GM18498 (cell line): ENCODE data around the gene NCOA7.

Experiments
- ATAC-seq: cut with Tn5 transposase; IDR thresholded peaks from one replicate; pipeline ENCODE4 v1.9.1; 2021; ENCODE audit warnings: mild to moderate bottlenecking, moderate library complexity; ENCODE audit not compliant: unreplicated experiment

Gene NCOA7, protein sequence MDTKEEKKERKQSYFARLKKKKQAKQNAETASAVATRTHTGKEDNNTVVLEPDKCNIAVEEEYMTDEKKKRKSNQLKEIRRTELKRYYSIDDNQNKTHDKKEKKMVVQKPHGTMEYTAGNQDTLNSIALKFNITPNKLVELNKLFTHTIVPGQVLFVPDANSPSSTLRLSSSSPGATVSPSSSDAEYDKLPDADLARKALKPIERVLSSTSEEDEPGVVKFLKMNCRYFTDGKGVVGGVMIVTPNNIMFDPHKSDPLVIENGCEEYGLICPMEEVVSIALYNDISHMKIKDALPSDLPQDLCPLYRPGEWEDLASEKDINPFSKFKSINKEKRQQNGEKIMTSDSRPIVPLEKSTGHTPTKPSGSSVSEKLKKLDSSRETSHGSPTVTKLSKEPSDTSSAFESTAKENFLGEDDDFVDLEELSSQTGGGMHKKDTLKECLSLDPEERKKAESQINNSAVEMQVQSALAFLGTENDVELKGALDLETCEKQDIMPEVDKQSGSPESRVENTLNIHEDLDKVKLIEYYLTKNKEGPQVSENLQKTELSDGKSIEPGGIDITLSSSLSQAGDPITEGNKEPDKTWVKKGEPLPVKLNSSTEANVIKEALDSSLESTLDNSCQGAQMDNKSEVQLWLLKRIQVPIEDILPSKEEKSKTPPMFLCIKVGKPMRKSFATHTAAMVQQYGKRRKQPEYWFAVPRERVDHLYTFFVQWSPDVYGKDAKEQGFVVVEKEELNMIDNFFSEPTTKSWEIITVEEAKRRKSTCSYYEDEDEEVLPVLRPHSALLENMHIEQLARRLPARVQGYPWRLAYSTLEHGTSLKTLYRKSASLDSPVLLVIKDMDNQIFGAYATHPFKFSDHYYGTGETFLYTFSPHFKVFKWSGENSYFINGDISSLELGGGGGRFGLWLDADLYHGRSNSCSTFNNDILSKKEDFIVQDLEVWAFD

DNA sequence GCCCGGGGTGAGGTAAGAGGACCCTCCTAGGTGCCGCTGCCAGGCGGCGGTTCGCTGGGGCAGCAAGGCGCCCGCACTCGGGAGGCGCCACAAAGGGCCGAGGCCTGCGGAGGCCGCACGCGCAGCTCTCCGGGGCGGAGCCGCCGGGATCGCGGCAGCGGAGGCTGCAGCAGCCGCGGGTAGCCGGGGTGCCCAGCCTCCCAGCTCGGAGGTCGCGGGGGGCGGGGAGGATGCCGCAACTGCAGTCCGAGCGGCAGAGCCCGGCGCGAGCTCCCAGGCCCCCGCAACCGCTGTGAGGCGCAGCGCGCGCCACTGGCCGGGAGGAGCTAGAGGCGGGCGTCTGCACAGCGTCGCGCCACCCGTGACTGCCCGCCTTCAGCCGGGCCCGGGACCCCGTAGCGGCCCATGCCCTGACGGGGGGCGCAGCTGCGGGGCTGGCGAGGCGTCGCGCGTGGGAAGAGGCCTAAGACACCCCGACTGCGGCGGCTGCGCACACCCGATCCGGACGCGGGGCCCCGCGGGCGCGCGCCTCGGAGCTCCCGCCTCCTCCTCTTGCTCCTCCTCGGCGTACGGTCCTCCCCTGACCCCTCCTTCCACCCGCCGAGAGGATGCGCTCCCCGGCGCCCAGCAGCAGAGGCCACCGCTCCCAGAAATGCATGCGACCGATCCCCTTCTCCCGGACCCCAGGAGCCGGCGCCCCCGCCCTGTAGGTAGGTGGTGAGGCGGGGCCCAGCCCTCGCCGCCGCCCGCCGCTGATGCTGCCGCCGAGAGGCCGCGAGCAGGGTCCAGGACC is at the start of gene NCOA7:
Gene NCOA7 (plus strand): TSS at position 603 of the 793 bp plus-strand sequence. CDS start 24,395 bp downstream, outside the sequence.
- peak; percentile 84 for ATAC-seq

DNA sequence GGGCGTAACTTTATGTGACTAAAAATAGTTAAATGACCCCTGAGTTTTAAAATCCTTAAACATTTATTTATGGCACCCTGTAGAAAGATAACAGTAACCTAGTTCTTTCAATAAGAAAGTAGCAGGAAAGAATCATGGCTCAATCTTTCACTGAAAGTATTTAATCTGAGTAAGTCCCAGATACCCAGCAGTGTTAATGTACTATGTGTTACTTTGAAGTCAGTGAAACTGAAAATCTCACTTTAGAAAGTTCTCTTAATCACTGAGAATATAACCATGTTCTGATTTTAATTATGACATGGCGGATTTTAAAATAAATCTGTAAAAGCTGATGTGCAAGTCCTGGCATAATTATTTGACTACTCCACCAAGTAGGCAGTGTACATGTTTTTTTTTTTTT is 49.4 kb upstream of the NCOA7 start:
- ATAC-seq, result no peak

DNA sequence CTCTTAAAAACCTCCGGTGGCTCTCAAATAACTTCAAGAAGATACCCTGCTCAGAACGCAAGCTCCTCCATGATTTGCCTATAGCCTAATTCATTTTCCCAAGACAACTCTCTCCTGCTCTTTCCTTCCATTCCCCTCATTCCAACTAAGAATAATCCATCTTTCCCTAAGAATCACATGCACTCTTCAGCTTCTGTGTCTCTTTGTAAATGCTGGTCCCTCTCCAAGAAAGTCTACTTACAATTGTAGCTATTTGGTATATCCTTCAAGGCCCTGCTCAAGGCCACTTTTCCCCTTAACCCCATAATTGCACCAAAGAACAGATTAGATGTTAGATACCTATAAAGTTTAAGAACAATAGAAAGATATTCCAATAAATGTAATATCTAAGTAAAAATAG is 48.7 kb upstream of the NCOA7 start:
- no peak for ATAC-seq

DNA sequence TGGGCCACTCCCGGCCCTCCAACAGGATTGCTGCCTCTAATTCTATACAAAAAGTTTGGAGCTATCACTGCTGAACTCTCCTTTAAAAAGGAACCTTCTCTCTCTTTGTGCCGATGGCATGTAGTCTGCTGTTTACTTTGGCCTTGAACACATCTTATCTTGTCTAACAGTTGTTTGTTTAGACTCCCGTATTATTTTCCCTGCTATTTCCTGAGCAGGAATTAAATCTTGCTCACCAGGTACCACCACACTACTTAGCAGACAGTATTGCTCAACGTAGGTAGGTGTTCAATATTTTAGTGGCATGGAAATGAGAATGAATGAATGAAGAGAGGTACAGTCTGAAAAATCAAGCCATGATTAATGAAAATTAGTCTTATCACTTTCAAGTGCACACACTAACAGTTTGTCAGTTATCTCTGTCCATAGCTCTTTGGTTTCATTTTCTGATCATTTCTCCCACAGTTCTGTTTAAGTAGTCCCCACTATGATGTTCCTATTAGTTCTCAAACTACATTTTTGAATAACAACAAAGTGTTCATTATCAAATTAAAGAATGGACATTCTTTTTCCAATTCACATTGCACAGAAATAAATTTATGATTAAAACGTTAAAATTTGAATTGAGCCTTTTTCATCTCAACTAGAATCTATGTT is 48.2 kb upstream of the NCOA7 start:
- no peak for ATAC-seq

DNA sequence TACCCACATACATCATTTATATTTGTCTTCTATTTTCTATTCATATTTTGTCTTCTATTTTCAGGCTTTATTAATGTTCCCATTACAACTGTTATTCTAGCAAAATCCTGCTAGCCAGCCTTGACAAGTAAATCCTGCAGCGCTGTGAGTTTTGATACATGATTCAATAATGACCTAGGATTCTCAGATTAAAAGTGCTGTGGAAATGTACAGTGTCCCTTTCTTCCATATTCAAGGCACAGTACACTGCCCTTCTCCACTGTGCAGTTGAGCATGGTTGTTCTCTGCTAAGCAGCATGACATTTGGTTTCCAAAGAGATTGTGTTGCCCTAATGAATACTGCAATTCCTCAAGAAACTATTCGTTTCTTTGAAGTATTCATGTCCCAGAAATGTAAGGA is 47.2 kb upstream of the NCOA7 start:
- ATAC-seq, result no peak

DNA sequence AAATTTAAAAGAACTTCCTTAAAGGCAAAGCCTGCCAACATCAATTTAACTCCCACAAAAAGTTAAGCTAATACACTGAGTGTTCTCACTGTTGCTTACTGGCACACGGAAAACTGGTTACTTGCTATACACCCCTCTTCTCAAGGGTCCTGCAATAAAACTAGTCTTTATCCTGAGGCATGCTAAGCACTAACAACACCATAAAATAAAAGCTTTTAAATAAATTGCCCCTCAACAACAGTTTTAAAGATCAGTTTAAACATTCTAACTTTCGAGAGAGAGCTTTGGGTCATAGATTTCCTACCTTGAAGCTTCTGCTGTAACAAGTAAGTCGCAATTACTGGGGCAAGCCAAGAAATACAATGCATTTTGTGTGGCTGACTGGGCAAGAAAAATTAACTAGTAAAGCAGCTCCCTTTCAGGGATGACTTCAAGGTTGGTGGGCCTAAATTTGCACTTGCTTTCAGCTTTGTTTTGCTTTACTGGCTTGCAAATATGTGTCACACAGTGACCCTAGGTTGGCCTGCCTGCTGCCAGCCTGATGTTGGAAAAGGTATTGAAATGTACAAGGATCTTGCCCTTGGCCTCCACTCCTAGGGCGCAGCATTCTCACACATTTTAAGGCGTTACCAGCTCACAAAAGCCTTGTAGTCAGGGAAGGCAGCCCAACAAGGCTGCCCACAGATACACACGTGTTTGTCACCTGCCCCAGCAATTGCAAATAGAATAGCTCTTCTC is 45.3 kb upstream of the NCOA7 start:
- ATAC-seq, result no peak

DNA sequence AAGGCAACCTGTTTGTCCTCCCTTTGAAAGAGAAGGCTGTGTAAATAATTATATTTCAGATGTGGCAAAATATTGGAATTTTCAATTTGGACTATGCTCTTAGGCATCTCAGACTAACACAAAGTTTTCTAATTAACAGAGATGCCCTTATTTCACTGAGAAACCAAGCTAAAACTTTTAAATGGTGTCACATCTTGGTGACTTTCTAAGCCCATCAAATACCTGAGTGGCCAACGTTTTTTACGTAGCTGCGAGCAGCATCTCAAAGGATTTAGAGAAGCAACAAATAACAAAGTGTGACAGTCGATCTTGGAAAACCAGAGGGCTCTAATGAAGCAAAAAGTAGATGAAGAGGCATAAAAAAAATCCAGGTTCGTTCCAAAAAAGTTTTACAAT is 44.7 kb upstream of the NCOA7 start:
- no peak for ATAC-seq

DNA sequence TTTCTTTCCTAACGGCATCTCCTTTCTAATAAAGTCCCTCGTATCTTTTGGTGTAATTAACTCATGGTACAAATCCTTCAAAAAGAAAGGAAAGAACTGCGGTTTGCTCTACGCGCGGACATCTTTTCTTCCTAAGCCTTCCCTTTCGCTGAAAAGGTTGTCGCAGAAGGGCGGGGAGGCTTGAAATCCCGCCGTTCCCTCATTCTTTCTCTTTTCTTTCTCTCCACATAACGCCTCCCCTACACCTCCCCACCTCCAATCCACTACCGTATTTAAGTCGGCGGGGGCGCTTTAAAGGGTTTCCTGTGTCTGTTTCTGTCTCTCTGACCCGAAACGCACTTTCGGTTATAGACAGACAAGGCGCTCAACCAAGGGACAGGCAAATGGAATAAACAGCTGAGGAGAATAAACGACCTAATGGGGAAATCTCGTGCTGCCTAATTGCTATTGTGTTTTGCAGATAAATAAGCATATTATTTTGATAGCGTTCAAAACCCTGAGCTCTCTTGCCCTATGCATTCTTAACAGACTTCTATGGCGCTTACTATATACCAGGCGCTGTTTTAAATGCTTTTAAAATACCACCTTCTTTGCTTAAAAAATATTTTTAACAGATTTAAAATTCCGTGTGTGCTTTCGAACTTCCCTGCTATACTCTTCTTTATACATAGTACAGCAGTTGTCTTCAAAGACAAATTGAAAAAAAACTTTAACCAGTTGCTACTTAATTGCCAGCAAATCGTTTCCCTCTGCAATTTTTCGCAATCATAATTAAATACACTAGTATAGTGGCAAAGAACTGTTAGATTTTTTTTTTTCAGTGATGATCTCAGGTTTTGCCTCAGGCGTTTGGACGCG is 43.8 kb upstream of the NCOA7 start:
- ATAC-seq, result peak; percentile 59

DNA sequence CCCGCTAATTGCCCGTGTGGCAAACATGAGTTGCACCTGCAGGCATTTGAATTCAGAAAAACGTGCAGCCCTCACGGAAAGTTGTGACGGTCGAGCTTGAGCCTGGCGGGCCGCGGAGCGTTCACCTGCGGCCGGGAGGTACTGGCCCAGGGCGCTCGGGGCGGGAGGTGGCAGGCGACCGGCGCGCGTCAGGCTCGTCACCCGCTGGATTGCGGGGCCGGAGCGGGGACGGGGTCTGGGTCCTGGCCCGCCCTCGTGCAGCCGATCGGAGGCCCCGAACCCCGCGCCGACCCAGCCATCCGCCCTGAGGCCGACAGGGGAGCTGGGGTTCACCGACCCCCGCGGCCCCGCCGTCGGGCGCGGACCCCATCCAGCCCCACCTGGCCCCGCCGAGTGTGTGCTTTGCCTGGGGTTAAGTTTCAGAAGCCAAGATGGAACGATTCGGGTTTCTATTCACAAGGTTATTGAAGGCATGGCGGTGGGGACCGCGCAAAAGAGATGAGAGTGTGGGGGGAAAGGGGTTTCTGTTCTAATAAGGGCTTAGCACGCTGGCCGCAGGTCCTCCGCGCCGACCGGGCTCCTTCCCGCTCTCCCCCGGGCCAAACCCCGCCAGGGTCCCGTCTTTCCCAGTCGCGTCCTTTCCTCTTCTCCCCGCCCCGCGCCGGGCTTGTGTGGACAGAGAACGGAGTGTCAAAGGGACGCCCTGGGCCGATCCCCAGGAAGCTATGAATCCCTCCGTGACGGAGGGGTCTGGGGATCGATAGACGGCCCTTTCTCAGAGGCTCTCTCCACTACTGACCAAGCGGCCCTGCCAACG is 43.0 kb upstream of the NCOA7 start:
- ATAC-seq, result no peak

DNA sequence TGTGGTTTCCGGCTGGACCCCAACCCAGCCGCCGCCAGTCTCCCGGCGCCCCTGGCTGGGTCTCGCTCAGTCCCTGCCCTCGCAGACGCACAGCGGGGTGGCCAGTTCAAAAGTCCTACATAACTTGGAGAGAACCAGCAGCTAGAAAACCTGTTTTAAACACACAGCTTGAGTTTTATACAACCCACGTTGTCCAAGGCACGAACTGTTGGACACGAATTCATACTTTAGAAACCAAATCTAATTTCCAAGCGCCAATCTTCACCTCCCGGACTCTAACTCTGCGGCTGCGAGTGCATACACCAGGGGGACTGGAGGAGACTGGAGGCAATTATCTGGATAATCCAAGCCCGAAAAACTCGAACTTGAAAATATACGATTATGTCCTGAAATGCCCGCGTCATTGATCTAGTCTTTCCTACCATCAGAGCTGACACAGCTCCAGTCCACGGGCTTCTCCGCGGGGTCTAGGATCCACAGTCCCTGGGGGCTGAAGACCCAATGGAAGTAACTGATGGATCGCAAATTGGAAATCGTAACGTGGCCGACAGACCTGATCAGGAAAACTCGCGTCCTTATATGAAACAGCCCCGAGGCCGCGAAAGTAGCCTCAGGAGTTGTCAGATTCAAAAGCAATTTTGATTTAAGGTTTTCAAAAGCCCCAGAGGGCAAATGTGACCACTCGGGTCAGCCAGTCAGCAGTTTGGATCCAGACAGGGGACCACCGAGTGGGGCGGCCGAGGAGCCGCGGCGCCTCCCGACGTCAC is 42.2 kb upstream of the NCOA7 start:
- ATAC-seq, result no peak

DNA sequence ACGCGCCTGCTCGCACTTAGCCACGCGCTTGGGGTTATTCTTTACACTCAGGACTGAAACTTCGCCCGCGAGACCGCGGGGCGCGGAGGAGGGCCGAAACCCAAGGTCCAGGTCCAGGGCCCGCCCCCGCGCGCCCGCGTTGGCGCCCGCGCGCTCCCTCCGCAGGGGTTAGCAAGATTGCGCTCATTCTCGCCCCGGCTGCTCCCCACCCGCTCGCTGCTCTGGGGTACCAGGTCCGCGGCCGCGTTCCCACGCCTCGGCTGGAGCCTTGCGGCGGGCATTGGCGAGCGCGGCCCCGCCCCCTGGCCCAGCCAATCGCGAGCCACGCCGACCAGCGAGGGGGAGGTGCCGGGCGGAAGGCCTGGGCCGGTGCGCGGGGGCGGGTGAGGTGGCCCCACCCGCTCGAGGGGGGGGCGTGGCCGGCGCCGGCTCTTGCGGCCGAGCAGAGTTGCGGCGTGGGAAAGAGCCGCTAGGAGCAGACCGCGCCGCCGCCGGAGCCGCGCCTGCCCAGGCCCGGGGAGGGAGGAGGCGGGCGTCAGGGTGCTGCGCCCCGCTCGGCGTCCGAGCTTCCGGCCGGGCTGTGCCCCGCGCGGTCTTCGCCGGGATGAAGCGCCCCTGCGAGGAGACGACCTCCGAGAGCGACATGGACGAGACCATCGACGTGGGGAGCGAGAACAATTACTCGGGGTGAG is 41.4 kb upstream of the NCOA7 start, which contains the start of gene HEY2:
Gene HEY2 (plus strand): TSS at position 460 of the 692 bp plus-strand sequence. CDS start 145 bp downstream, at position 605.
- peak; percentile 88 for ATAC-seq

DNA sequence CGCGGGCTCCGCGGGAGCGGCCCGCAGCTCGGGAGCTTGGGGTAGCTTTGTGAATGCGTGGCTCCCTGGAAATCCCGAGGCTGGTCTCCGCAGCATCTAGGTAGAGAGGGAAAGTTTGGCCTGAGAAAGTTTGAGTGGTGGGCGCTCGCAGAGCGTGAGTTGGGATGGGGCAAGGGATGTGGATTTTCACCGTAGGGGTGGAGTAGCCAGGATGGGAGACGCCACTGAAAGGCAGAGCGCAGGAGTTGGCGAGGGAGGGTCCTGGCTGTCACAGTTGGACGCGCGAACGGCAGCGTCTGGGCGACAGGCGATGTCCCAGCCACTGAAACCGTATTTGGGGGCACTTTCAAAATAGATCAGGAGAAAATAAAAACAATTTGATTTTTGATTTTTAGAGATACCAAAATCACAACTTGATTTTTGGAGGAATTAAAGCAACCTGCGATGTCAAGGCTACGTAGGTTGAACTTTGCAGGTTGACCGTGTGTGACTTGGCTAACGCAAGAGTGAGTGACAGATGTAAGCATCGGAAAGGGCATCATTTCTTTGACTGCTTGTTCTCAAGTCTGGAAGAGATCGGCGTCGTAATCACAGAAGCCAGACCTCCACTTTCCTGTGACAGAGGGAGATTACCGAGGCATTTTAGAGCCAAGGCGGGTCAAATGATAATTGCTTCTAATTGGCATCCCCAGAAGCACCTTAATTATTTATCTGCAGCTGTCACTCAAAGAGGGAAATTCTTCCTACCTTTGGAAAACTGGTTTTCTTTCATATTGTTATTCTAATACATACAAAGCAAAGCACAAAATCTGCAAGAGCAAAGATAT is 40.7 kb upstream of the NCOA7 start:
- ATAC-seq, result no peak

DNA sequence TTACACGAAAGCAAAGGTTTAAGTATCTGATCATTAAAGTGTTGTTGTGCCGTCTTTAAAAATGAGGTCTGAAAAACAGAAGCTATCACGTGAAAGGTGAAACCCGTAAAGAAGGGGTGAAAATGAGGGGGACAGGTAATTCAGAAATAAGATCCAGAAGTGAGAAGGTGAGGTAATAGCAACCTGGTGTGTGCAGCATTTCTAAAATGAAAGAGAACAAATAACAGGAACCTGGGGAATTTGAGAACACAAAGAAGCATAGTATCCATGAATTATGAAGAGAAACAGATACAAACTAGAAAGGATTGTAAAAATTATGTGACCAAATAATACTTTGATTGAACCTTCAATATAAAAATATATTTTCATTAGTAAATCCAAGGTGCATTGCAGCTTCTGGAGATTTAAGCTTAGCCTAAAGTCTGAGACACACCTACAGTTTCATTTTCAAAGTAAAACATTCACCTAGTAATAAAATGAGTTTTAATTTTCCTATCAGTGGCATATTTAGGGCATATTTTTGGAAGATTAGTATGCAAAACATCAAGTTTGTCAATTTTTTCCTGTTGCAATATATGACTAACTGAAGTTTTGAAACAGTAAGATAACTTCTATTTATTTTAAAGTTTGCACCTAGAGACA is 39.9 kb upstream of the NCOA7 start:
- ATAC-seq, result no peak

DNA sequence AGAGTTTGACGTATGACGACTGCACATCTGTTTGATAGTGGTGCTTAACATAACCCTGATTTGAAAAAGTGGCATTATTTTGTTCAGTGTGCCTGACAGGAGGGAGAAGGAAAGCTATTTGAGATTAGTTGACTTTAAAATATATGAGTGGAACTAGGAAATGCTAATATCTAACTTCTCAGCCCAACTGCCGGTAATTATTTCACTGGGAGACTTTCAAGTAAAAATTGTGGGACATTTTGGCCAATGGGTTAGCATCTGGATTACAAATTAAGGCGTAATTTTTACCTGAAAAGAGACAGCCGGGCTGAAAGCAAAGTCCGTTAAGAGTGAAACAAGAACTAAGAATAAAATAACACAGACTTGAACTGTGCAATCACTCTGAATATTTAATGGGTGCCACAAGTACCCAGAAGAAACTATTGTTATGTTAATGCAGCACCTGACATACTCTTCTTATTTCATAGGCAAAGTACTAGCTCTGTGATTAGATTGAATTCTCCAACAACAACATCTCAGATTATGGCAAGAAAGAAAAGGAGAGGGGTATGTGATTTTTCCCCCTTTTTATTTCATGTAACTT is 39.3 kb upstream of the NCOA7 start:
- no peak for ATAC-seq

DNA sequence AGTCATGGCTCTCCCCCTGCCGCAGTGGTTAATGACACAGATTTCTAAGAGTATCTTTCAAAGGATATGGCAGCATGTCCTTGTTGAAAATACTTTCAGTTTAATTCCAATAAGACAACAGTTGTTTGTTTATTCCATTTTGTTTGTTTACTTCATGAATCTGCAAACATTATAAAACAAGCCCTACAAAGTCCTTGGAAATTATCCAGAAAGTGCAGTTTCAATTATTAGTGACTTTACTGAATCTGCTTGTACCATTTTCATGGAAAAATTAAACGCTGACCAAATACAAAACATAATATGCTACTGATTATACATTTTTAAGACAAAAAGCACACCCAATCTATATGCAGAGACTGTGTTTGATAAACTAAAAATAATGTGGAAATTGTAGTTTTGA is 38.0 kb upstream of the NCOA7 start:
- no peak for ATAC-seq
